K562 (cell line): ENCODE results near the gene RNF222. TPM values are rescaled to one million over a fixed set of nuclear protein-coding genes. Genes with fewer than 3 reads are reported as not detected.

Experiments used
- CBX8 ChIP-seq: fragments of 200-600 bp; sonication (generic); IDR thresholded peaks from 2 replicates; pipeline ENCODE4 v1.6.1; 2012; ENCODE audit warnings: borderline replicate concordance, mixed run types, low read depth, mild to moderate bottlenecking, moderate library complexity, mixed read lengths, low read length, control low read depth, inconsistent platforms; ENCODE audit not compliant: poor library complexity, severe bottlenecking; ENCODE audit errors: extremely low read depth
- CXXC5 ChIP-seq: fragments of 250-450 bp; sonication (Bioruptor Pico); IDR thresholded peaks from 2 replicates; pipeline ENCODE4 v1.8.0; 2022; ENCODE audit warnings: inconsistent platforms, mild to moderate bottlenecking, moderate library complexity
- SMARCC2 ChIP-seq: fragments of 450-650 bp; IDR thresholded peaks from 2 replicates; pipeline ENCODE4 v1.6.1; 2017; ENCODE audit warnings: antibody characterized with exemption, moderate library complexity, mild to moderate bottlenecking, low read depth
- ZFP36 ChIP-seq: fragments of 150-350 bp; IDR thresholded peaks from 2 replicates; pipeline ENCODE4 v1.6.1; 2018; ENCODE audit warnings: low read length, low read depth; ENCODE audit not compliant: partially characterized antibody
- polyA plus RNA-seq, 8 experiments: library from polyadenylated mRNA; depleted of rRNA in 4 of 8; stranded (reverse) in 5 of 8; unstranded in 3 of 8; fragments of >200 nt; fragmentation: Nextera tagmentation in 2 of 8; fragmentation: Illumina TruSeq in 1 of 8; extraction: Ambion mirVana in 2 of 8; extraction: Trizol in 1 of 8; gene quantifications; 2 replicates each; pipeline versions ENCODE4 v1.2.1 to v1.2.3, GENCODE V29; 2011 to 2014; ENCODE audit warnings: inconsistent platforms in 1 of 8, missing spikeins in 1 of 8
- total RNA-seq, 7 experiments: library from RNA; depleted of rRNA in 6 of 7; stranded (reverse); fragments of >200 nt in 6 of 7; fragmentation: Illumina TruSeq in 2 of 7; extraction: Trizol in 2 of 7; gene quantifications; 2 replicates each; pipeline versions ENCODE4 v1.2.1 to v1.2.3, GENCODE V29; 2011 to 2021; ENCODE audit warnings: low replicate concordance in 1 of 7
- TF ChIP-seq, protein P1 (sequence below): IDR thresholded peaks from 3 replicates; pipeline ENCODE4 v1.6.1; 2011; ENCODE audit warnings: borderline replicate concordance, mild to moderate bottlenecking, moderate library complexity; ENCODE audit not compliant: insufficient read length; ENCODE audit errors: extremely low read depth
- TF ChIP-seq, protein P2 (sequence below): fragments of 250-450 bp; sonication (Bioruptor Pico); IDR thresholded peaks from 2 replicates; pipeline ENCODE4 v1.5.1; 2021; ENCODE audit warnings: mild to moderate bottlenecking

The RNF222 gene
- total and polyA plus RNA-seq, 9 of the 15 experiments (the other 6 are each of a cell fraction or from before 2014, with no cell fraction given): not detected

DNA sequence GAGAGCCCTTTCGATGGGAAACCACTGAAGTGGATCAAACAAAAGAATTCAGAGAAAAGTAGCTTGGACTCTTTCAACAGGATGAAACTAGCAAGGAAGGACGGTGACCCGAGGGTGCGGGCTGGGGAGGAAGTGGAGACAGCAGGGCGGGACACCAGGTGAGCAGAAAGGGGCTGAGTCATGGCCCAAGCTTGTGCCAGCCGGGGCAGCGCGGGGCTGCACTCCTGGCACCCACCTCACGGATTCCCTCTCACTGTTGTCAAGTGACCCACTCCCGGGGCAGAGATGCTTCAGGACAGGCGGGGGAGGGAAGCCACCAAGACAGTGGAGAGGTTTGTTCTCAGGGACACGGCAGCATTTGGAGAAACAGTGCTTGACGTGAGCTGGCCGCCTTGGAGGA, 10.7 kb upstream of the RNF222 start (continued):
- TF ChIP-seq CXXC5 (CRISPR knock-in tag) (no peak), CBX8 (no peak), SMARCC2 (no peak), ZFP36 (no peak)
- TF ChIP-seq, protein P1, sequence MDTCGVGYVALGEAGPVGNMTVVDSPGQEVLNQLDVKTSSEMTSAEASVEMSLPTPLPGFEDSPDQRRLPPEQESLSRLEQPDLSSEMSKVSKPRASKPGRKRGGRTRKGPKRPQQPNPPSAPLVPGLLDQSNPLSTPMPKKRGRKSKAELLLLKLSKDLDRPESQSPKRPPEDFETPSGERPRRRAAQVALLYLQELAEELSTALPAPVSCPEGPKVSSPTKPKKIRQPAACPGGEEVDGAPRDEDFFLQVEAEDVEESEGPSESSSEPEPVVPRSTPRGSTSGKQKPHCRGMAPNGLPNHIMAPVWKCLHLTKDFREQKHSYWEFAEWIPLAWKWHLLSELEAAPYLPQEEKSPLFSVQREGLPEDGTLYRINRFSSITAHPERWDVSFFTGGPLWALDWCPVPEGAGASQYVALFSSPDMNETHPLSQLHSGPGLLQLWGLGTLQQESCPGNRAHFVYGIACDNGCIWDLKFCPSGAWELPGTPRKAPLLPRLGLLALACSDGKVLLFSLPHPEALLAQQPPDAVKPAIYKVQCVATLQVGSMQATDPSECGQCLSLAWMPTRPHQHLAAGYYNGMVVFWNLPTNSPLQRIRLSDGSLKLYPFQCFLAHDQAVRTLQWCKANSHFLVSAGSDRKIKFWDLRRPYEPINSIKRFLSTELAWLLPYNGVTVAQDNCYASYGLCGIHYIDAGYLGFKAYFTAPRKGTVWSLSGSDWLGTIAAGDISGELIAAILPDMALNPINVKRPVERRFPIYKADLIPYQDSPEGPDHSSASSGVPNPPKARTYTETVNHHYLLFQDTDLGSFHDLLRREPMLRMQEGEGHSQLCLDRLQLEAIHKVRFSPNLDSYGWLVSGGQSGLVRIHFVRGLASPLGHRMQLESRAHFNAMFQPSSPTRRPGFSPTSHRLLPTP: no peak
- TF ChIP-seq, protein P2, sequence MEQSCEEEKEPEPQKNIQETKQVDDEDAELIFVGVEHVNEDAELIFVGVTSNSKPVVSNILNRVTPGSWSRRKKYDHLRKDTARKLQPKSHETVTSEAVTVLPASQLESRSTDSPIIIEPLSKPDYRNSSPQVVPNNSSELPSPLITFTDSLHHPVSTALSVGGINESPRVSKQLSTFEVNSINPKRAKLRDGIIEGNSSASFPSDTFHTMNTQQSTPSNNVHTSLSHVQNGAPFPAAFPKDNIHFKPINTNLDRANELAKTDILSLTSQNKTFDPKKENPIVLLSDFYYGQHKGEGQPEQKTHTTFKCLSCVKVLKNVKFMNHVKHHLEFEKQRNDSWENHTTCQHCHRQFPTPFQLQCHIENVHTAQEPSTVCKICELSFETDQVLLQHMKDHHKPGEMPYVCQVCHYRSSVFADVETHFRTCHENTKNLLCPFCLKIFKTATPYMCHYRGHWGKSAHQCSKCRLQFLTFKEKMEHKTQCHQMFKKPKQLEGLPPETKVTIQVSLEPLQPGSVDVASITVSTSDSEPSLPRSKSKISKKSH (CRISPR knock-in tag): no peak
